SK-N-SH treated with all-trans-retinoic acid at 6 μM for 48 hours (cell line): ENCODE measurements around the gene RALGAPB.

ENCODE experiments used
- ARNTL ChIP-seq: fragments of 450-650 bp; formaldehyde crosslinking; IDR thresholded peaks from 2 replicates; pipeline ENCODE4 v1.5.0; 2020; ENCODE audit warnings: low read depth, mild to moderate bottlenecking, moderate library complexity, borderline replicate concordance
- CREB5 ChIP-seq: fragments of 250-450 bp; sonication (Bioruptor Pico); IDR thresholded peaks from 2 replicates; pipeline ENCODE4 v1.5.1; 2020; ENCODE audit warnings: low read depth, mild to moderate bottlenecking, moderate library complexity
- CSDC2 ChIP-seq: fragments of 250-450 bp; sonication (Bioruptor Pico); IDR thresholded peaks from 2 replicates; pipeline ENCODE4 v1.5.0; 2020; ENCODE audit warnings: mild to moderate bottlenecking, moderate library complexity
- CSRNP3 ChIP-seq: fragments of 250-450 bp; sonication (Bioruptor Pico); IDR thresholded peaks from 2 replicates; pipeline ENCODE4 v1.5.1; 2021; ENCODE audit warnings: mild to moderate bottlenecking, moderate library complexity
- ISL1 ChIP-seq: fragments of 250-450 bp; sonication (Bioruptor Pico); IDR thresholded peaks from 2 replicates; pipeline ENCODE4 v2.1.2; 2022; ENCODE audit warnings: mild to moderate bottlenecking, moderate library complexity
- PATZ1 ChIP-seq: fragments of 250-450 bp; sonication (Bioruptor Pico); IDR thresholded peaks from 2 replicates; pipeline ENCODE4 v1.8.0; 2020; ENCODE audit warnings: mild to moderate bottlenecking, moderate library complexity, borderline replicate concordance
- POU6F1 ChIP-seq: fragments of 250-450 bp; sonication (Bioruptor Pico); IDR thresholded peaks from 2 replicates; pipeline ENCODE4 v1.8.0; 2021; ENCODE audit warnings: low read depth, mild to moderate bottlenecking, moderate library complexity, borderline replicate concordance
- RARB ChIP-seq: fragments of 250-450 bp; sonication (Bioruptor Pico); IDR thresholded peaks from 2 replicates; pipeline ENCODE4 v1.8.0; 2021; ENCODE audit warnings: mild to moderate bottlenecking, moderate library complexity
- SNAI2 ChIP-seq: fragments of 250-450 bp; sonication (Bioruptor Pico); IDR thresholded peaks from 2 replicates; pipeline ENCODE4 v1.5.0; 2020; ENCODE audit warnings: mild to moderate bottlenecking, moderate library complexity
- TOX ChIP-seq: fragments of 250-450 bp; sonication (Bioruptor Pico); IDR thresholded peaks from 2 replicates; pipeline ENCODE4 v1.8.0; 2021; ENCODE audit warnings: mild to moderate bottlenecking, moderate library complexity, borderline replicate concordance
- ZC3H10 ChIP-seq: fragments of 250-450 bp; sonication (Bioruptor Pico); IDR thresholded peaks from 2 replicates; pipeline ENCODE4 v1.5.1; 2021; ENCODE audit warnings: mild to moderate bottlenecking, moderate library complexity
- ZFP3 ChIP-seq: fragments of 250-450 bp; sonication (Bioruptor Pico); IDR thresholded peaks from 2 replicates; pipeline ENCODE4 v1.5.0; 2020; ENCODE audit warnings: mild to moderate bottlenecking, moderate library complexity
- ZFP30 ChIP-seq: fragments of 450-650 bp; formaldehyde crosslinking; IDR thresholded peaks from 2 replicates; pipeline ENCODE4 v1.5.0; 2022; ENCODE audit warnings: mild to moderate bottlenecking, moderate library complexity
- ZNF565 ChIP-seq: fragments of 450-650 bp; formaldehyde crosslinking; conservative IDR thresholded peaks from 2 replicates; pipeline ENCODE4 v1.5.0; 2020; ENCODE audit warnings: low read depth, mild to moderate bottlenecking, moderate library complexity

GRCh38 chr20:38584099-38584763, 111.6 kb downstream of the RALGAPB start:
- TF ChIP-seq PATZ1 (CRISPR knock-in tag), result no peak
- TF ChIP-seq ZFP3 (CRISPR knock-in tag), result no peak
- TF ChIP-seq SNAI2 (CRISPR knock-in tag), result no peak
- TF ChIP-seq ARNTL (CRISPR knock-in tag), result no peak
- no peak for TF ChIP-seq ZC3H10 (CRISPR knock-in tag)
- TF ChIP-seq CSDC2 (CRISPR knock-in tag), result no peak
- no peak for TF ChIP-seq ZNF565 (CRISPR knock-in tag)
- no peak for TF ChIP-seq TOX
- TF ChIP-seq POU6F1 (CRISPR knock-in tag), result no peak
- no peak for TF ChIP-seq CSRNP3 (CRISPR knock-in tag)
- TF ChIP-seq RARB (CRISPR knock-in tag), result no peak
- TF ChIP-seq CREB5 (CRISPR knock-in tag), result no peak
- TF ChIP-seq ISL1 (CRISPR knock-in tag), result no peak
- TF ChIP-seq ZFP30 (CRISPR knock-in tag), result no peak
